GM12873 (cell line): ENCODE measurements around the gene FANCI.

Source experiments
- TF ChIP-seq, protein P1 (sequence below): IDR thresholded peaks from 2 replicates; pipeline ENCODE4 v1.5.1; 2012; ENCODE audit warnings: low read depth, mild to moderate bottlenecking, moderate library complexity, low read length, control low read depth; ENCODE audit not compliant: insufficient read depth; ENCODE audit errors: missing control alignments

FANCI gene

DNA sequence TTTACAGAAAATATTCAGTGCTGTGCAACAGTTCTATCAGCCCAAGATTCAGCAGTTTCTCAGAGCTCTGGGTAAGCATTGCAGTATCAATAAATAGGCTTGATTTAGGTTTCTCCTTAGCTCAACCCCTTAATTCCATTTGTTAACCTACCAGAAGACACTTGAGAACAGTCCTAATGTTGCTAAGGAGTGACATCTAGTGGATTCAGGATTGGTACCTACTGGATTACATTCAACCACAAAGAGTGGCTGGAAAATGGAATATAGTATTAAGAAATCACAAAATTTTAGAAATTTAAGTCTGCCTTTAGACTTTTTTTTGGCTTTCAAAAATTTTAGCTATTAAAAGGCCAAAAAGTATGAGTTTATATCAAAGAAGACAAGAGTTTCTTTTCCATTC is 56.1 kb downstream of the FANCI start:
- TF ChIP-seq, protein P1, sequence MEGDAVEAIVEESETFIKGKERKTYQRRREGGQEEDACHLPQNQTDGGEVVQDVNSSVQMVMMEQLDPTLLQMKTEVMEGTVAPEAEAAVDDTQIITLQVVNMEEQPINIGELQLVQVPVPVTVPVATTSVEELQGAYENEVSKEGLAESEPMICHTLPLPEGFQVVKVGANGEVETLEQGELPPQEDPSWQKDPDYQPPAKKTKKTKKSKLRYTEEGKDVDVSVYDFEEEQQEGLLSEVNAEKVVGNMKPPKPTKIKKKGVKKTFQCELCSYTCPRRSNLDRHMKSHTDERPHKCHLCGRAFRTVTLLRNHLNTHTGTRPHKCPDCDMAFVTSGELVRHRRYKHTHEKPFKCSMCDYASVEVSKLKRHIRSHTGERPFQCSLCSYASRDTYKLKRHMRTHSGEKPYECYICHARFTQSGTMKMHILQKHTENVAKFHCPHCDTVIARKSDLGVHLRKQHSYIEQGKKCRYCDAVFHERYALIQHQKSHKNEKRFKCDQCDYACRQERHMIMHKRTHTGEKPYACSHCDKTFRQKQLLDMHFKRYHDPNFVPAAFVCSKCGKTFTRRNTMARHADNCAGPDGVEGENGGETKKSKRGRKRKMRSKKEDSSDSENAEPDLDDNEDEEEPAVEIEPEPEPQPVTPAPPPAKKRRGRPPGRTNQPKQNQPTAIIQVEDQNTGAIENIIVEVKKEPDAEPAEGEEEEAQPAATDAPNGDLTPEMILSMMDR: no peak

- TF ChIP-seq, protein P1: no peak
These were observed 57.7 kb downstream of the FANCI start for GRCh38 chr15:89301304-89302089.

DNA sequence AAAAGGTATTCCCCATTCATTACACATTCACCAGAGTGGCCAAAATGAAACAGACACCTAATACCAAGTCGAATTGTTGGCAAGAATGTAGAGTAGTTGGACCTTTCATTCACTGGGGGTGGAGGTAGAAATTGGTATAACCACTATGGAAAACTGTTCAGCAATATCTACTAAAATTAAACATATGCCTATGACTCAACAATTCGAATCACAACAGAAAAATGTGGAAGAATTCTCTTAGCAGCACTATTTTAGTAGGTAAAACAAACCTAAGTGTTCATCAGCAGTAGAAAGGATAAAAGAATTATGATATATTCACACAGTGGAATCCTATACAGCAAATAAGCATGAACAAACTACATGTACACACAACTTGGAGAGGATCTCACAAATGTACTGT is 60.2 kb downstream of the FANCI start:
- TF ChIP-seq, protein P1: no peak

GRCh38 chr15:89305395-89305794 is 61.6 kb downstream of the FANCI start:
- TF ChIP-seq, protein P1: no peak

DNA sequence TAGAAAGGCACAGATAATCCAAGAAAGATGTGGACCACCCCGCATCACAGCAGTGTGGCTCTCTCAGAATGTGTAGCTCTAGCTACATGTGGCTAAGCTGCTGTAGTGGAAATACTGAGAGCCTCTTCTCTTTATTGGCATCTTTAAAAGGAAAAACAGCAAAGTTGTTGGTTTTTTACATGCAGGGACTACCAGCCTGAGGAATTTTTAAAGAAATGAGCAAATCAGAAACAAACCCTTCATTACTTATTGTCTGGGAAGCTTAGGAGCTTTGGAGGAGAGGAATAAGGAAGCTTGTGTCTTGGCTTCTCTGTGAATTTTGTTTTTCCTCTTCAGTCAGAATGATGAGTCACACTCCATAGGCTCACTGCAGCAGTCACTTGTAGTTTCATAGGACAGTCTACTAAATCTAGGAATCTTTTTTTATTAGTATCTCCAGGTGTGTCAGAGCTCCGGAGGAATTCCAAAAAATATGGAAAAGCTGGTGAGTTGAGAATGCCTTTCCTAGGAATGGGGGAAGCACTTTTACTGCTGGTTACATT is 63.3 kb downstream of the FANCI start:
- TF ChIP-seq, protein P1: no peak

GRCh38 chr15:89307791-89308190 is 64.0 kb downstream of the FANCI start:
- TF ChIP-seq, protein P1: no peak

GRCh38 chr15:89308236-89308635 is 64.5 kb downstream of the FANCI start:
- TF ChIP-seq, protein P1: no peak
